ENCODE results near the gene NID2.

NID2 gene

GRCh38 chr14:52052288-52052943, 16.4 kb downstream of the NID2 start:
- DNase-seq (ENCODE audit: low read depth), result no peak

- no peak for DNase-seq (ENCODE audit: low read depth)
These were observed 17.0 kb downstream of the NID2 start for GRCh38 chr14:52051871-52052270.

- no peak for DNase-seq (ENCODE audit: low read depth)
These were observed 17.6 kb downstream of the NID2 start for GRCh38 chr14:52051251-52051650.

GRCh38 chr14:52049721-52050588, 18.9 kb downstream of the NID2 start:
- no peak for DNase-seq (ENCODE audit: low read depth)

GRCh38 chr14:52049271-52049670, 19.6 kb downstream of the NID2 start:
- DNase-seq (ENCODE audit: low read depth), result no peak

- no peak for DNase-seq (ENCODE audit: low read depth)
These were observed 20.1 kb downstream of the NID2 start for GRCh38 chr14:52048641-52049204.

- no peak for DNase-seq (ENCODE audit: low read depth)
These were observed 20.7 kb downstream of the NID2 start for GRCh38 chr14:52048116-52048515.

GRCh38 chr14:52046376-52046917, 22.4 kb downstream of the NID2 start:
- DNase-seq (ENCODE audit: low read depth), result no peak

- DNase-seq (ENCODE audit: low read depth), result no peak
These were observed 23.9 kb downstream of the NID2 start for GRCh38 chr14:52044791-52045522.

GRCh38 chr14:52043690-52044089, 25.2 kb downstream of the NID2 start:
- DNase-seq (ENCODE audit: low read depth), result peak; percentile 2

GRCh38 chr14:52042371-52043289, 26.2 kb downstream of the NID2 start:
- DNase-seq (ENCODE audit: low read depth), result no peak

- DNase-seq (ENCODE audit: low read depth), result no peak
These were observed 28.3 kb downstream of the NID2 start for GRCh38 chr14:52040598-52040997.

GRCh38 chr14:52039124-52039815, 29.6 kb downstream of the NID2 start:
- no peak for DNase-seq (ENCODE audit: low read depth)

- no peak for DNase-seq (ENCODE audit: low read depth)
These were observed 35.7 kb downstream of the NID2 start for GRCh38 chr14:52033101-52033642.

GRCh38 chr14:52032204-52032801, 36.6 kb downstream of the NID2 start:
- DNase-seq (ENCODE audit: low read depth), result no peak

GRCh38 chr14:52031781-52032180, 37.1 kb downstream of the NID2 start:
- DNase-seq (ENCODE audit: low read depth), result no peak

GRCh38 chr14:52029881-52030280, 39.0 kb downstream of the NID2 start:
- DNase-seq (ENCODE audit: low read depth), result no peak

GRCh38 chr14:52026901-52027300, 42.0 kb downstream of the NID2 start:
- no peak for DNase-seq (ENCODE audit: low read depth)

GRCh38 chr14:52026017-52026660, 42.7 kb downstream of the NID2 start:
- DNase-seq (ENCODE audit: low read depth), result no peak
